Glutamatergic neuron (in vitro differentiated cells): ENCODE results near the gene CTNNA2. TPM values are rescaled to one million over a fixed set of nuclear protein-coding genes. Genes with fewer than 3 reads are reported as not detected.

ENCODE experiments used
- DNase-seq: peaks from one replicate; pipeline ENCODE4 v3.0.0; 2022
- H3K27ac Mint-ChIP-seq: one replicate; pipeline ENCODE4 v1.8.0; 2020; ENCODE audit warnings: mild to moderate bottlenecking, mixed read lengths, inconsistent platforms; ENCODE audit not compliant: unreplicated experiment
- H3K27me3 Mint-ChIP-seq: one replicate; pipeline ENCODE4 v1.8.0; 2020; ENCODE audit warnings: mild to moderate bottlenecking, moderate library complexity, mixed read lengths, inconsistent platforms; ENCODE audit not compliant: unreplicated experiment
- H3K36me3 Mint-ChIP-seq: one replicate; pipeline ENCODE4 v1.8.0; 2020; ENCODE audit warnings: mild to moderate bottlenecking, mixed read lengths, inconsistent platforms; ENCODE audit not compliant: unreplicated experiment
- H3K4me1 Mint-ChIP-seq: one replicate; pipeline ENCODE4 v1.8.0; 2020; ENCODE audit warnings: mild to moderate bottlenecking, low read depth, mixed read lengths, inconsistent platforms; ENCODE audit not compliant: unreplicated experiment
- H3K4me3 Mint-ChIP-seq: one replicate; pipeline ENCODE4 v1.8.0; 2020; ENCODE audit warnings: mild to moderate bottlenecking, mixed read lengths, inconsistent platforms; ENCODE audit not compliant: unreplicated experiment
- H3K9me3 Mint-ChIP-seq: one replicate; pipeline ENCODE4 v1.8.0; 2020; ENCODE audit warnings: mild to moderate bottlenecking, moderate library complexity, mixed read lengths, inconsistent platforms; ENCODE audit not compliant: unreplicated experiment
- CTCF ChIP-seq: fragments of 200-600 bp; sonication (generic); IDR thresholded peaks from one replicate; pipeline ENCODE4 v1.5.0; 2021; ENCODE audit not compliant: partially characterized antibody, unreplicated experiment
- total RNA-seq: library from RNA; stranded (reverse); fragmentation: NEBNext Ultra II Directional; extraction: Animal tissue kit (Norgen Biotek cat#: 25700); gene quantifications from one replicate; pipeline ENCODE4 v1.2.1, GENCODE V29; 2021; ENCODE audit not compliant: unreplicated experiment

Gene CTNNA2
- total RNA-seq, 1 donor from 2014 or later = 76.2 TPM

GRCh38 chr2:80417737-80418136 lies 904.9 kb downstream of the CTNNA2 start:
- Mint-ChIP-seq H3K27ac (no peak overlapping the region), H3K27me3 (no peaks in the 10 kb centered on the region), H3K4me3 (no peak overlapping the region), H3K36me3 (peaks cover 17% of the 10 kb centered on the region), H3K4me1 (no peaks in the 10 kb centered on the region), H3K9me3 (peaks cover 1% of the 10 kb centered on the region)
- DNase-seq = no peak
- TF ChIP-seq CTCF = no peak

DNA sequence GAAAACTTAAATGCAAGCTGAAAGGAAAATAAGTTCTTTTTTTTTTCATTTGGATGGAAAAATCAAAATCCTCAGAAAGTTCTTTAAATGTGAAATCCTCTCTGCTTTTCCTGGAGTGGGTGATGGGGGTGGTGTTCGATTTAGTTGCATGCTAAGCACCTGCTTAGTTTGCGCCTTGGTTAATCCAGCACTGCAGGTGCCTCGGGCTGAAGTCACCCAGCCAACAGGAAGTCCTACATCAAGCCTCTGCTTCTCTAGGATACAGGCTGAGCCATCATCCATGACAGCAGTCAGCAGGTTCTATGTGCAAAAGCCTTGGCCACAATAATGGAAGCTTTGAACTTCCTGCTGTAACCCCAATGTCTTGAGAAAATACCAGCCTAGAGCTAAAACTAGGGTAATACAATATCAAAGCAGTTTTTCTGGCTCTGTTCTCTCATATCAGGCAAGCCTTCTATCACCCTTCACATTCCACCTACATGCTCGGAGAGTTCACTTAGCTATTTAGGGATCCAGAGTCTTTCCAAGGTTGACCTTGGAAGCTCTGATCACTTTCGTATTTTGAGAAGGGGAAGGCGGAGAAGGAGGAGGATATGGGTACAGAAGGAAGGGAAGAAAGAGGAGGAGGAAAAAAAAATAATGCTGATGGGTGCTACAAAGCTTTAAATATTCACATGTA lies 907.8 kb downstream of the CTNNA2 start:
- Mint-ChIP-seq H3K36me3 (no peaks in the 10 kb centered on the region), H3K4me1 (peaks cover 4% of the 10 kb centered on the region), H3K27ac (no peak overlapping the region), H3K4me3 (no peak overlapping the region), H3K27me3 (no peaks in the 10 kb centered on the region), H3K9me3 (peaks cover 4% of the 10 kb centered on the region)
- DNase-seq = no peak
- no peak for TF ChIP-seq CTCF

GRCh38 chr2:80429251-80429650 lies 916.4 kb downstream of the CTNNA2 start:
- H3K9me3 Mint-ChIP-seq = peaks cover 6% of the 10 kb centered on the region
- no peak overlapping the region for H3K27ac Mint-ChIP-seq
- no peaks in the 10 kb centered on the region for H3K27me3 Mint-ChIP-seq
- no peaks in the 10 kb centered on the region for H3K36me3 Mint-ChIP-seq
- no peak overlapping the region for H3K4me3 Mint-ChIP-seq
- TF ChIP-seq CTCF = no peak
- DNase-seq = no peak
- peaks cover 5% of the 10 kb centered on the region for H3K4me1 Mint-ChIP-seq

- H3K27me3 Mint-ChIP-seq = no peaks in the 10 kb centered on the region
- no peaks in the 10 kb centered on the region for H3K36me3 Mint-ChIP-seq
- peaks cover 4% of the 10 kb centered on the region for H3K4me1 Mint-ChIP-seq
- H3K27ac Mint-ChIP-seq = no peak overlapping the region
- no peak for TF ChIP-seq CTCF
- no peak for DNase-seq
- H3K4me3 Mint-ChIP-seq = no peak overlapping the region
- no peaks in the 10 kb centered on the region for H3K9me3 Mint-ChIP-seq
These were observed 925.1 kb downstream of the CTNNA2 start for GRCh38 chr2:80437959-80438358.

GRCh38 chr2:80438686-80439085 lies 925.8 kb downstream of the CTNNA2 start:
- no peak overlapping the region for H3K4me3 Mint-ChIP-seq
- TF ChIP-seq CTCF = no peak
- H3K27ac Mint-ChIP-seq = no peak overlapping the region
- H3K36me3 Mint-ChIP-seq = no peaks in the 10 kb centered on the region
- no peaks in the 10 kb centered on the region for H3K27me3 Mint-ChIP-seq
- no peaks in the 10 kb centered on the region for H3K9me3 Mint-ChIP-seq
- H3K4me1 Mint-ChIP-seq = peaks cover 2% of the 10 kb centered on the region
- DNase-seq = no peak
